Testis (tissue), 3 donors: Measurements from ENCODE around the gene CNTFR. TPM values are rescaled to one million over a fixed set of nuclear protein-coding genes. Genes with fewer than 3 reads are reported as not detected.

ENCODE experiments used
- DNase-seq: peaks from one replicate; pipeline ENCODE4 v3.0.0-alpha.2; 2019
- H3K27ac ChIP-seq, 2 donors: fragments of 200-600 bp; sonication (generic); one replicate each; pipeline ENCODE4 v1.5.1; 2019
- H3K27me3 ChIP-seq: fragments of 200-600 bp; sonication (generic); one replicate; pipeline ENCODE4 v1.5.1; 2019
- H3K36me3 ChIP-seq: fragments of 200-600 bp; sonication (generic); one replicate; pipeline ENCODE4 v1.5.1; 2017; ENCODE audit warnings: low read depth; ENCODE audit errors: missing control alignments
- H3K4me1 ChIP-seq: fragments of 200-600 bp; sonication (generic); one replicate; pipeline ENCODE4 v1.5.1; 2019
- H3K4me3 ChIP-seq, 2 donors: fragments of 200-600 bp; sonication (generic); one replicate each; pipeline ENCODE4 v1.5.1; 2017 to 2019
- H3K9me3 ChIP-seq: fragments of 200-600 bp; sonication (generic); one replicate; pipeline ENCODE4 v1.5.1; 2017
- POLR2A ChIP-seq: fragments of 450-650 bp; IDR thresholded peaks from one replicate; pipeline ENCODE4 v1.6.1; 2017; ENCODE audit warnings: antibody characterized with exemption, mild to moderate bottlenecking, moderate library complexity
- WGBS, 2 donors: methylation state at CpG; one replicate each; pipeline ENCODE4 v1.1.5; 2018; 5-methylcytosine and 5-hydroxymethylcytosine counted together
- intact Hi-C: fragments of 100-400 bp; cut with DNase I; formaldehyde crosslinking; loops from one replicate; pipeline ENCODE4 v1.15.1; 2023; ENCODE audit warnings: low total_unique reads
- polyA plus RNA-seq: library from polyadenylated mRNA; stranded (reverse); fragments of 350-450 nt; fragmentation: Illumina TruSeq; extraction: RNeasy Lipid Tissue Mini Kit (QIAGEN cat#74804); gene quantifications from one replicate; pipeline ENCODE4 v1.2.3, GENCODE V29; 2014; ENCODE audit warnings: low read depth, low replicate concordance; ENCODE audit not compliant: insufficient read depth
- total RNA-seq, 2 donors: library from RNA; depleted of rRNA; stranded (reverse); fragments of >200 nt; gene quantifications; one replicate each; pipeline ENCODE4 v1.2.3, GENCODE V29; 2016
- TF ChIP-seq, protein P1 (sequence below), 3 experiments: fragments of 450-650 bp in 2 of 3; fragments of 200-600 bp in 1 of 3; sonication (generic) in 1 of 3; IDR thresholded peaks; one replicate each; pipeline ENCODE4 v1.5.1; 2016 to 2019; ENCODE audit warnings: antibody characterized with exemption in 3 of 3, mild to moderate bottlenecking in 2 of 3, moderate library complexity in 1 of 3

CNTFR gene
- total and polyA plus RNA-seq, 3 donors from 2014 or later = 11.8 to 16.0 (median 16.0) TPM

DNA sequence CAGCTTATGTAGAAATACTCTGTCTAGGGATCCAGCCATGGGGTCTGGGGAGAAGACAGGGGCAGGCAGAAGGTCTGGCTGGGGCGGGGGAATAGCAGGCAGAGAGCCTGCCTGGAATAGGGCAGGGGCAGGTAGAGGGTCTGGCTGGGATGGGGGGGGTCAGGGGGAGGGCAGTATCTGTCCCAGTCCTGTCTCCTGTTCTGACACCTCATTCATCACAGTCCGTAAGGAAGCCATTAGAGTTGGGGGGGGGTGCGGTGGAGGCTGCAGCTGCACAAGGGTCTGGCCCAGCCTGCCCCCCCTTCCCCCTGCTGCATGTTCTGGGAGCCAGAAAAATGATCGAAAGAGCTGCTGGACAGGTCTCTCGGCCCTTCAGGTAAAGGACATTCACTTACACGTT lies 32.6 kb downstream of the CNTFR start:
- H3K4me3 ChIP-seq = no peak overlapping the region
- H3K9me3 ChIP-seq = no peaks in the 10 kb centered on the region
- peaks cover 20% of the 10 kb centered on the region for H3K4me1 ChIP-seq
- H3K27ac ChIP-seq = no peak overlapping the region
- no peaks in the 10 kb centered on the region for H3K36me3 ChIP-seq
- H3K27me3 ChIP-seq = no peaks in the 10 kb centered on the region
- no peak for DNase-seq
- WGBS, 2 donors = 73 to 83% methylated on average over 4 to 6 of the region's 6 CpGs
- intact Hi-C loops = no loop called here
- TF ChIP-seq, protein P1, sequence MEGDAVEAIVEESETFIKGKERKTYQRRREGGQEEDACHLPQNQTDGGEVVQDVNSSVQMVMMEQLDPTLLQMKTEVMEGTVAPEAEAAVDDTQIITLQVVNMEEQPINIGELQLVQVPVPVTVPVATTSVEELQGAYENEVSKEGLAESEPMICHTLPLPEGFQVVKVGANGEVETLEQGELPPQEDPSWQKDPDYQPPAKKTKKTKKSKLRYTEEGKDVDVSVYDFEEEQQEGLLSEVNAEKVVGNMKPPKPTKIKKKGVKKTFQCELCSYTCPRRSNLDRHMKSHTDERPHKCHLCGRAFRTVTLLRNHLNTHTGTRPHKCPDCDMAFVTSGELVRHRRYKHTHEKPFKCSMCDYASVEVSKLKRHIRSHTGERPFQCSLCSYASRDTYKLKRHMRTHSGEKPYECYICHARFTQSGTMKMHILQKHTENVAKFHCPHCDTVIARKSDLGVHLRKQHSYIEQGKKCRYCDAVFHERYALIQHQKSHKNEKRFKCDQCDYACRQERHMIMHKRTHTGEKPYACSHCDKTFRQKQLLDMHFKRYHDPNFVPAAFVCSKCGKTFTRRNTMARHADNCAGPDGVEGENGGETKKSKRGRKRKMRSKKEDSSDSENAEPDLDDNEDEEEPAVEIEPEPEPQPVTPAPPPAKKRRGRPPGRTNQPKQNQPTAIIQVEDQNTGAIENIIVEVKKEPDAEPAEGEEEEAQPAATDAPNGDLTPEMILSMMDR (IDR thresholded peaks at IDR 0.05) = no peak
- TF ChIP-seq POLR2A = no peak

DNA sequence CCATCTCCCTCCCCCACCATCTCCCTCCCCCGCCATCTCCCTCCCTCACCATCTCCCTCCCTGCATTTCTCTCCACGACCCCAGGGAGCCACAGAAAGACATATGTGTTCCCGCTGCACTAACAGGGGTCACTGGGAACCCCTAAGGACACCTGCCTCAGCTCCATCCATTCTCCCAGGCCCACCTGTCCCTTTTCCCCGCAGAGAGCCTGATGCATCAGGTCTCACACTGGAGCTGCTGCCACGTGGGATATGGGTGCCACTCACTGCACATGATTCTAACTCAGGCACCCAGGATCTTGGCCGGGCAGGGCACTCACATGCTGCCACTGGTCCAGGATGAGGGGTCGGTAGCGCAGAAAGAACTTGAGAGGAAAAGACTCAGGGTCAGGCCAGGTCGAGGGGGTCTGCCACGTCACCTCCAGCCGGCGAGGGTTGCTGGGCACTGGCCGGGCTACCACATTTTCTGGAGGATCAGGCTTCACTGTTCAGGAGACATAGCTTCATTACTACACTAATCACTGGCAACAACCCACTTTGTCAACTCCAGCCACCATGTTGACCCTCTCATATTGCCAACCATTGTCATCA lies 33.5 kb downstream of the CNTFR start:
- no peaks in the 10 kb centered on the region for H3K27me3 ChIP-seq
- 76 to 87% methylated on average over 4 to 11 of the region's 13 CpGs for WGBS, 2 donors

DNA sequence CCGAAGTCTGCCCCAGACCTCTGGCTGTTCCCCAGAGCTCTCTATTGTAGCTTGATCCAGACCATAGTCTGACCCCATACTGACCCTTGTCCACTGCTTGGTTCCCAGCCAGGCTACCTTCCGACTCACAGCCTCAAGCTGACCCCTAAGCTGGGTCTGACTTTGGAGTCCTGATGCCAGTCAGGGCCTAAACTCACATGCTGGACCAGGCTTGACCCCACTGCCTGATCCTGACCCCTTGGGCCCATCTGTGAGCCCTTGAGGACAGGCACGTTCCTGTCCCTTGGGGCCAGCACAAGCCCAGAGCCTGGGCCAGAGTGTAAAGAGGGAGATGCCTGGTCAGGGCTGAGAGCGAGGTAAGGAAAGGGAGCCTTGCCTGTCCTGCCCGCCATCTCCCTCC lies 34.0 kb downstream of the CNTFR start:
- Histone ChIP-seq H3K36me3 (no peaks in the 10 kb centered on the region), H3K9me3 (no peaks in the 10 kb centered on the region), H3K27ac (no peak overlapping the region), H3K4me3 (no peak overlapping the region), H3K4me1 (peaks cover 12% of the 10 kb centered on the region), H3K27me3 (no peaks in the 10 kb centered on the region)
- WGBS, 2 donors = 59 to 79% methylated on average over 4 to 5 of the region's 5 CpGs
- no peak for DNase-seq
- intact Hi-C loops = no loop called here
- TF ChIP-seq, protein P1 (IDR thresholded peaks at IDR 0.05) = no peak
- TF ChIP-seq POLR2A = no peak

More for the DNA sequence above, 33.5 kb downstream of the CNTFR start:
- TF ChIP-seq, protein P1 (IDR thresholded peaks at IDR 0.05) = no peak
- no peak for TF ChIP-seq POLR2A
- Histone ChIP-seq H3K9me3 (no peaks in the 10 kb centered on the region), H3K4me1 (peaks cover 18% of the 10 kb centered on the region), H3K4me3 (no peak overlapping the region), H3K36me3 (no peaks in the 10 kb centered on the region), H3K27ac (no peak overlapping the region)
- DNase-seq = no peak
- intact Hi-C loops = no loop called here

DNA sequence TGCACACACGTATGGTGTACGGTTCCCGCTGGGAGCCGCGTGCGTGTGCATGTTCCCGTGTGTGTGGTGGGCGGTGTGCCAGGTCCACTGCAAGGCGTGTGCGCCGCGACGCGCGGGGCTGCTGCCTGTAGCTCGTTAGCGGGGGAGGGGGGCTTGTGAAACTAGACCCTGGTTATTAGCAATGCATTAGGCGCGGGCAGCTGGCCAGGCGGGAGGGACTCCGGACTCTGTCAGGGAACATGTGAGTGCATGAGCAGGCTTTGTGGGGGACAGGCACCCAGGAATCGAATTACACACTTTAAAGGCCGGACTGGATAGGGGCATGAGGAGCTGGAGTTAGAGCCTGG lies 34.5 kb downstream of the CNTFR start:
- no peak for DNase-seq
- Histone ChIP-seq H3K27ac (no peak overlapping the region), H3K36me3 (no peaks in the 10 kb centered on the region), H3K27me3 (no peaks in the 10 kb centered on the region), H3K4me1 (peaks cover 7% of the 10 kb centered on the region), H3K4me3 (no peak overlapping the region), H3K9me3 (no peaks in the 10 kb centered on the region)
- 46 to 71% methylated on average over 16 to 23 of the region's 23 CpGs for WGBS, 2 donors
- intact Hi-C loops = no loop called here
- TF ChIP-seq, protein P1 (IDR thresholded peaks at IDR 0.05) = no peak
- TF ChIP-seq POLR2A = no peak
